Lower leg skin (tissue), 4 donors: Measurements from ENCODE around the gene SETD1A. TPM values are rescaled to one million over a fixed set of nuclear protein-coding genes. Genes with fewer than 3 reads are reported as not detected.

ENCODE experiments used
- DNase-seq, 2 donors: peaks; one replicate each; pipeline ENCODE4 v3.0.0-alpha.2; 2019; ENCODE audit warnings: low spot score in 2 of 2
- H3K4me3 ChIP-seq: fragments of 200-600 bp; sonication (generic); 2 replicates; pipeline ENCODE4 v1.5.1; 2017; ENCODE audit warnings: mild to moderate bottlenecking, low read depth; ENCODE audit not compliant: poor library complexity, severe bottlenecking
- POLR2A ChIP-seq, 2 donors: fragments of 450-650 bp; IDR thresholded peaks; one replicate each; pipeline ENCODE4 v1.6.1; 2016 to 2017; ENCODE audit warnings: antibody characterized with exemption in 2 of 2, mild to moderate bottlenecking in 1 of 2, moderate library complexity in 1 of 2
- WGBS, 2 donors: methylation state at CpG; one replicate each; pipeline ENCODE4 v1.1.5; 2018; 5-methylcytosine and 5-hydroxymethylcytosine counted together
- intact Hi-C: fragments of 100-400 bp; cut with DNase I; formaldehyde crosslinking; loops from one replicate; pipeline ENCODE4 v1.15.0; 2023; ENCODE audit warnings: low total_unique reads
- total RNA-seq, 4 donors: library from RNA; depleted of rRNA; stranded (reverse); fragments of >200 nt; gene quantifications; one replicate each; pipeline ENCODE4 v1.1.0, GENCODE V29; 2016
- TF ChIP-seq, protein P1 (sequence below), 3 donors: fragments of 450-650 bp; IDR thresholded peaks; one replicate each; pipeline ENCODE4 v1.5.1; 2016; ENCODE audit warnings: antibody characterized with exemption in 3 of 3, mild to moderate bottlenecking in 3 of 3, moderate library complexity in 2 of 3

The SETD1A gene
- total RNA-seq, 4 donors from 2014 or later = 9.2 to 22.4 (median 10.7) TPM

DNA sequence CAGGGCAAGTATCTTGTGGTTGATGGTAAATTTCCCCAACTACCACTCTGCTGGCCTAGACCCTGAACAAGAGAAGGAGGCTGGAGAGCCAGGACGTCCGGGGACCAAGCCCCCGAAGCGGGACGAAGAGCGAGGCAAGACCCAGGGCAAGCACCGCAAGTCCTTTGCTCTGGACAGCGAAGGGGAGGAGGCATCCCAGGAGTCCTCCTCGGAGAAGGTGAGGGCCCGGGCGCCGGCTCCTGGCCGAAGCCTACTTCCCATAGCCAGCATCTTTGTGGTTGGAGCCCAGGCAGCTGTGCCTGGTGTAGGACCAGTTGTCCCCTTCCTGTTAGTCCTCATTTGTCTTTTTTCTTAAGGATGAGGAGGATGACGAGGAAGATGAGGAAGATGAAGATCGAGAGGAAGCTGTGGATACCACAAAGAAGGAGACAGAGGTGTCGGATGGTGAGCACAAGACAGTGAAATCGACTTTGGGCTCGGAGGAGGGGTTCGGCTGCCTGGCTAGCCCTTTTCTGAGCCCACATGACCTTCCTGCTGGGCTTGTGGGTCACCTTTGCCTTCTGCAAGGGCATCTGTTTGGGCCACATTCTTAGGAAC, 11.8 kb downstream of the SETD1A start:
- no peak for DNase-seq
- WGBS, 2 donors = 94 to 95% methylated on average over 19 of the region's 19 CpGs
- no peak overlapping the region for H3K4me3 ChIP-seq
- no peak for TF ChIP-seq POLR2A (IDR thresholded peaks at IDR 0.05)
- TF ChIP-seq, protein P1, sequence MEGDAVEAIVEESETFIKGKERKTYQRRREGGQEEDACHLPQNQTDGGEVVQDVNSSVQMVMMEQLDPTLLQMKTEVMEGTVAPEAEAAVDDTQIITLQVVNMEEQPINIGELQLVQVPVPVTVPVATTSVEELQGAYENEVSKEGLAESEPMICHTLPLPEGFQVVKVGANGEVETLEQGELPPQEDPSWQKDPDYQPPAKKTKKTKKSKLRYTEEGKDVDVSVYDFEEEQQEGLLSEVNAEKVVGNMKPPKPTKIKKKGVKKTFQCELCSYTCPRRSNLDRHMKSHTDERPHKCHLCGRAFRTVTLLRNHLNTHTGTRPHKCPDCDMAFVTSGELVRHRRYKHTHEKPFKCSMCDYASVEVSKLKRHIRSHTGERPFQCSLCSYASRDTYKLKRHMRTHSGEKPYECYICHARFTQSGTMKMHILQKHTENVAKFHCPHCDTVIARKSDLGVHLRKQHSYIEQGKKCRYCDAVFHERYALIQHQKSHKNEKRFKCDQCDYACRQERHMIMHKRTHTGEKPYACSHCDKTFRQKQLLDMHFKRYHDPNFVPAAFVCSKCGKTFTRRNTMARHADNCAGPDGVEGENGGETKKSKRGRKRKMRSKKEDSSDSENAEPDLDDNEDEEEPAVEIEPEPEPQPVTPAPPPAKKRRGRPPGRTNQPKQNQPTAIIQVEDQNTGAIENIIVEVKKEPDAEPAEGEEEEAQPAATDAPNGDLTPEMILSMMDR (IDR thresholded peaks at IDR 0.05) = no peak
- intact Hi-C loops = no loop called here

- 95 to 97% methylated on average over 14 of the region's 14 CpGs for WGBS, 2 donors
- no peak for DNase-seq
- no peak overlapping the region for H3K4me3 ChIP-seq
- TF ChIP-seq POLR2A (IDR thresholded peaks at IDR 0.05) = no peak
- TF ChIP-seq, protein P1 (IDR thresholded peaks at IDR 0.05) = no peak
- intact Hi-C loops = no loop called here
Observed at GRCh38 chr16:30971298-30971697, 13.7 kb downstream of the SETD1A start.

GRCh38 chr16:30972872-30973271, 15.3 kb downstream of the SETD1A start:
- no peak overlapping the region for H3K4me3 ChIP-seq
- 82 to 84% methylated on average over 7 of the region's 7 CpGs for WGBS, 2 donors
- no peak for DNase-seq
- TF ChIP-seq, protein P1 (IDR thresholded peaks at IDR 0.05) = no peak
- no peak for TF ChIP-seq POLR2A (IDR thresholded peaks at IDR 0.05)
- intact Hi-C loops = no loop called here

GRCh38 chr16:30974348-30974747, 16.8 kb downstream of the SETD1A start:
- intact Hi-C loops = no loop called here
- 95 to 99% methylated on average over 6 of the region's 6 CpGs for WGBS, 2 donors
- no peak overlapping the region for H3K4me3 ChIP-seq
- no peak for TF ChIP-seq POLR2A (IDR thresholded peaks at IDR 0.05)
- TF ChIP-seq, protein P1 (IDR thresholded peaks at IDR 0.05) = no peak
- DNase-seq = no peak

- 87 to 88% methylated on average over 4 of the region's 4 CpGs for WGBS, 2 donors
- intact Hi-C loops = no loop called here
Observed at GRCh38 chr16:30976486-30976885, 18.9 kb downstream of the SETD1A start.

More at GRCh38 chr16:30976486-30976885, 18.9 kb downstream of the SETD1A start:
- DNase-seq = no peak
- TF ChIP-seq POLR2A (IDR thresholded peaks at IDR 0.05) = no peak
- TF ChIP-seq, protein P1 (IDR thresholded peaks at IDR 0.05) = no peak
- H3K4me3 ChIP-seq = no peak overlapping the region
